ENCODE data around the gene TRDMT1.

The TRDMT1 gene

DNA sequence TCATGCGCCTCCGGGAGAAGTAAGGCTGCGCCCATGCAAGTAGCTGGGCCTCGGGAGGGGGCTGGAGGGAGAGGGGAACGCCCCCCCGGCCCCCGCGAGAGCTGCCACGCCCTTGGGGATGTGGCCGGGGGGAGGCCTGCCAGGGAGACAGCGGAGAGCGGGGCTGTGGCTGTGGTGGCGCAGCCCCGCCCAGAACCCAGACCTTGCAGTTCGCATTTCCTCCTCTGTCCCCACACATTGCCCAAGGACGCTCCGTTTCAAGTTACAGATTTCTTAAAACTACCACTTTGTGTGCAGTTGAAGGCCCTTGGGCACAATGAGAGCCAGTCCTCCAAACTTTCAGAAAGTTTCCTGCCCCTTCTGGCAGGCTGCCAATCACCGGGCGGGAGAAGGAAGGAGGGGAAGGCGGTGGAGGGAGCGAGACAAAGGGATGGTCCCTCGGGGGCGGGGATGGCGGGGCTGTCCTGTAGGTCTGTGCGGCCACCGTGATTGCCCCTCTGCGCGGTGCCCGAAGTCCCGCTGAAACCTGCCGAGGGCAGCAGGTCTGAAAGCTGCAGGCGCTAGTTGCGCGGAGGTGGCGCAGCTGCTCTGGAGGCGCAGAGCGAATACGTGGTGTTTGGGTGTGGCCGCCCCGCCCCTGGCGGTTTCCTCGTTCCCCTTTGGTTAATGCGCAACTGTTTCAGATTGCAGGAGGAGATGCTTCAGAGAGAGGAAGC lies 28.7 kb upstream of the TRDMT1 start:
- DNase-seq, result peak; percentile 78

- DNase-seq, result no peak
These were observed 28.2 kb upstream of the TRDMT1 start for GRCh38 chr10:17229717-17229966.

DNA sequence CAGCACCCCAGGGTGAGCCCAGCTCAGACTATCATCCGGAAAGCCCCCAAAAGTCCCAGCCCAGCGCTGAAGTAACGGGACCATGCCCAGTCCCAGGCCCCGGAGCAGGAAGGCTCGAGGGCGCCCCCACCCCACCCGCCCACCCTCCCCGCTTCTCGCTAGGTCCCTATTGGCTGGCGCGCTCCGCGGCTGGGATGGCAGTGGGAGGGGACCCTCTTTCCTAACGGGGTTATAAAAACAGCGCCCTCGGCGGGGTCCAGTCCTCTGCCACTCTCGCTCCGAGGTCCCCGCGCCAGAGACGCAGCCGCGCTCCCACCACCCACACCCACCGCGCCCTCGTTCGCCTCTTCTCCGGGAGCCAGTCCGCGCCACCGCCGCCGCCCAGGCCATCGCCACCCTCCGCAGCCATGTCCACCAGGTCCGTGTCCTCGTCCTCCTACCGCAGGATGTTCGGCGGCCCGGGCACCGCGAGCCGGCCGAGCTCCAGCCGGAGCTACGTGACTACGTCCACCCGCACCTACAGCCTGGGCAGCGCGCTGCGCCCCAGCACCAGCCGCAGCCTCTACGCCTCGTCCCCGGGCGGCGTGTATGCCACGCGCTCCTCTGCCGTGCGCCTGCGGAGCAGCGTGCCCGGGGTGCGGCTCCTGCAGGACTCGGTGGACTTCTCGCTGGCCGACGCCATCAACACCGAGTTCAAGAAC lies 27.7 kb upstream of the TRDMT1 start:
- DNase-seq, result peak; percentile 7

DNA sequence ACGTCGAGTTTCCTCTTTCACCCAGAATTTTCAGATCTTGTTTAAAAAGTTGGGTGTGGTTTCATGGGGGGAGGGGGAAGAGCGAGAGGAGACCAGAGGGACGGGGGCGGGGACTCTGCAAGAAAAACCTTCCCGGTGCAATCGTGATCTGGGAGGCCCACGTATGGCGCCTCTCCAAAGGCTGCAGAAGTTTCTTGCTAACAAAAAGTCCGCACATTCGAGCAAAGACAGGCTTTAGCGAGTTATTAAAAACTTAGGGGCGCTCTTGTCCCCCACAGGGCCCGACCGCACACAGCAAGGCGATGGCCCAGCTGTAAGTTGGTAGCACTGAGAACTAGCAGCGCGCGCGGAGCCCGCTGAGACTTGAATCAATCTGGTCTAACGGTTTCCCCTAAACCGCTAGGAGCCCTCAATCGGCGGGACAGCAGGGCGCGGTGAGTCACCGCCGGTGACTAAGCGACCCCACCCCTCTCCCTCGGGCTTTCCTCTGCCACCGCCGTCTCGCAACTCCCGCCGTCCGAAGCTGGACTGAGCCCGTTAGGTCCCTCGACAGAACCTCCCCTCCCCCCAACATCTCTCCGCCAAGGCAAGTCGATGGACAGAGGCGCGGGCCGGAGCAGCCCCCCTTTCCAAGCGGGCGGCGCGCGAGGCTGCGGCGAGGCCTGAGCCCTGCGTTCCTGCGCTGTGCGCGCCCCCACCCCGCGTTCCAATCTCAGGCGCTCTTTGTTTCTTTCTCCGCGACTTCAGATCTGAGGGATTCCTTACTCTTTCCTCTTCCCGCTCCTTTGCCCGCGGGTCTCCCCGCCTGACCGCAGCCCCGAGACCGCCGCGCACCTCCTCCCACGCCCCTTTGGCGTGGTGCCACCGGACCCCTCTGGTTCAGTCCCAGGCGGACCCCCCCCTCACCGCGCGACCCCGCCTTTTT lies 26.9 kb upstream of the TRDMT1 start, which contains the start of gene VIM:
TSS of gene VIM (plus strand) at position 151 of the 925 bp plus-strand sequence. CDS start 1,182 bp downstream, outside the sequence.
- peak; percentile 43 for DNase-seq

DNA sequence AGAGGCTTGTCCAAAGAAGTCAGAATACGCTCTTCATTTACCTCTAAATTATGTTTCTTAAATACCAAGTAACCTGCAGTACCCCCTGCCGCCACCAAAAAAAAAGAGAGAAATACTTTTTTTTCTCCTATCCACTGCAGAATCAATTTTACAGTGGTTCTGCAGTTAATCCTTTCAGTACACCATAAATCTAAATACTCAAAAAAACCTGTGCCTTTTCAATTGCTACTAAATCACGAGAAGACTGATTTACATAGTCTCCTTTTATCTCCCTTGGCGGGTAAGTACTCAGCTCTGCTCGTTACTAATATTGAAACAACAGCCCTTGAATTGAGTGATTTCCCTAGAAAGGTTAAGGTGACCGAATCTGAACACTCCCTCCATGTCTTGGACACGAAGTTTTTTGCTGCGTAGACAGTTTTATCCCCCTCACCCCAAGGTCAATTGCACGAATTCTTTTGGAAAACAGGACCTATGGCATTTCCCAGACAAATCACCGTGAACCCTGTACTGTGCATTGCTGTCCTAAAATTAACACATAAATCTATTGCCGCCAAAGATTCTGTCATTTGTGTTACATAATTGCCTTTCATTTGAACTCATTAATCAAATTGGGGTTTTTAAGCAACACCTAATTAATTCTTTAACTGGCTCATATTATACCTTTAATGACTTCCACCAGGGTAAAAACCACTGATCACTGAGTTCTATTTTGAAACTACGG lies 26.1 kb upstream of the TRDMT1 start:
- DNase-seq, result no peak

DNA sequence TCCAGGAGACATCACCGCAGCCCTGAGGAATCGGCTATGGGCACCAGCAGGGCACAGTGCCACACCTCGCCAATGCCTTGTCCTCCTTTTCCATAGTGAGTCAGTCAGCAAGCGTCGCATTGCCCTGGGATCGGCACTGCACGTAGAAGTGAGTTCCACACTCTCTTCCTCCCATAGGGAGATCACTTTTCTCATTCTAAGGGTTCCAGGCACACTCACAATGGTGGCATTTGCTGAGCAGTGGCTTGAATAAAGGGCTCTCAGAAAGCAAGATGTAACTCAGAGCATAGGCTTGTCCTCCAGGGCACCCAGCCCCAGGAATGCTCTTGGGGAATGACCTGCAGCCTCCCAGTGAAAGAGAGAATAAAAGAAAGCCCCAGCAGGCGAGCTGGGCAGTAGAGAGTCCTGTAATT lies 25.4 kb upstream of the TRDMT1 start:
- DNase-seq, result no peak

GRCh38 chr10:17225808-17226207 lies 24.3 kb upstream of the TRDMT1 start:
- no peak for DNase-seq

- no peak for DNase-seq
These were observed 20.9 kb upstream of the TRDMT1 start for GRCh38 chr10:17222329-17222728.

DNA sequence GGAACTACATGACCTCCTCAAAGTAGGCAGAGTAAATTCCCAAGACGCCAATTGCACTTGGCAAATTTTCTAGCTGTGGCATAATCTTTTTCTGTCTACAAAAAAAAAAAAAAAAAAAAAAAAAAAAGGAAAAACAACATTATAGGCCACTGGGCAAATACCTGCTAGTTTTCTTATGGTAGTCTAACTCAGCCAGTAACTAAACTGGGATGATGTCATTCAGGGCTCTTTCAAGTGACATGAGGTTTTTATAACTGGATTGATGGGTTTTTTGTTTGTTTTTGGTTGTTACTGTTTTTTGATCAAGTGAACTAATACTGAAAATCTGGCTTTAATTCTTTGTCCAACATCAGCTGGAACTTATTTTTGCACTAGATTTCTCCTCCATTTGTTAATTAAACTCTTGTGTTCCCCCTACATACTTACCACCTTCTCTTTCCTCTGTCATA lies 19.2 kb upstream of the TRDMT1 start:
- no peak for DNase-seq

DNA sequence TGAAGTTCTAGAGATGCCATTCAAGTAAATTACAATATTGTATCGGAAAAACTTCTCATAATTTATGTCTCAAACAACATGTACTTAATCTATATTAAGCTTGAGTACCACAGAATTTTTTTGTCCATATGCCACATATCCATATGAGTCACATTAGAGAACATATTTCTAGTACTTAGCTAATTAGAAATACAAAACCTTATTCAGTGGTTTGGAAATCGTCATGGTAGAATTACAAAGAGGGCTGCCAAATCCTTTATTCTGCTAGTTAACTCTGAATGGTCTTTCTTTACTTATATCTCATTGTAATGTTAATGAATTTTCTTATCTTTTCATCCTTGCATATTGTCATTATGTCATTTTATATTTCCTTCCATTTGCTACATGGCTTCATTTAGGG lies 17.6 kb upstream of the TRDMT1 start:
- no peak for DNase-seq

DNA sequence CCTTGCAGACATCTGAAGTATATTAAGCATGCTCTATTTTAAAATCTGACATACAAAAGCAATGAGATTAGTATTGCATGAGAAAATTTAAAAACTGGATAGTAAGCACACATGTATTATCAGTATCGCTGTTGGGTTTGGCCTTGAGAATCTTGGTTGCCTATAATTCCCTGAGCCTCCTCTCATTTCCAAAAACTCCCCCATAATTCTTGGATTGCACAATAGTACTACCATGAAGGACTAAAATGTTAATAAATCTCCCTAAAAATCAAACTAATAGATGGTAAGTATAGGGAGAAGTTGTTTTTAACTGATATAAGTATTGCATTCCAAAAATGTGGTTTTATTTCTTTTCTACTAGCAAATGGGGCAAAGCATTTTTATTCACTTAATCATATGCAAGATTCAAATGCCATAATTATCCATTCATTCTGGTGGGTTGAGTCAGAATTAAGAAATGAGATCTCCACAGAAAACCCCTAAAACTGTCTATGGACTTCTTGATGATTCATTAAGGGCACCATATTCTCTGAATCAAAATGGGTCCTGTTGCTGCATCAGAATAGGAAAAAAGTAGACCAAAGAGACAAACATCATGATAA lies 16.3 kb upstream of the TRDMT1 start:
- no peak for DNase-seq

- DNase-seq, result no peak
These were observed 15.5 kb upstream of the TRDMT1 start for GRCh38 chr10:17216901-17217395.

GRCh38 chr10:17216217-17216900 lies 14.9 kb upstream of the TRDMT1 start:
- DNase-seq, result no peak

- no peak for DNase-seq
These were observed 14.3 kb upstream of the TRDMT1 start for GRCh38 chr10:17215782-17216122.

DNA sequence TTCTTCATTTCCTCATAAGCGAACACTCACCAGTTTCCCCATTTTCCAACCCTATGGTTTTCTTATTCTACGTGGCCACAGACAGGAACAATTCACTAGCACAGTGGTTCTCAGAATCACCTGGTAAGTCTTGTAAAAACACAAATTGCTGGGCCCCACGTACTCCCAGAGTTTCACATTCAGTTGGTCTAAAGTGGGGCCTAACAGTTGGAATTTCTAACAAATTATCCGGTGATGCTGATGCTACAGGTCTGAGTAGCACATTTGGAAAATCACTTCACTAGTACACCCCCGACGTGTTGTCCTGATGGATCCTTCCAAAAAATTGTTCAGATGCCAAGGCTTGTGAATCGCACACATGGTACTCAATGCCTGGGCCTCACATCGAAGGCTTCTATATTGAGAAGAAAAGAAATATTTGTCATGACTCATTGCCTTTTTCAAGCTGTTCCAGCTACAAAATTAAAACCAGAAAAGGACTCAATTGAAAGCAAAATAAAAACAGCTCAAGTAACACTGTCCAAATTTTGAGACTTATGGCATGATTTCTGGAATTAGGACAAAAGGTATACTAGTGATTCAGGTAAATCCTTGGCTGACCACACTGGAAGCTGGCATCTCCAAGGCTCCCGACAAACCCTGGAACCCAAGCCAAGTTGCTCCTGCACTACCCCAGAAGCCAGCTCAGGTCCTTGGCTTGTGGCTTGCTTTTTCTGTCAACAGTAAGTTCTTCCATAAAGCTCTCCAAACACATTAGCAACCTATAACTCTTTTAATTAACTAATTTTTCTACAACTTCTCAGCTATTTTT lies 13.7 kb upstream of the TRDMT1 start:
- no peak for DNase-seq

DNA sequence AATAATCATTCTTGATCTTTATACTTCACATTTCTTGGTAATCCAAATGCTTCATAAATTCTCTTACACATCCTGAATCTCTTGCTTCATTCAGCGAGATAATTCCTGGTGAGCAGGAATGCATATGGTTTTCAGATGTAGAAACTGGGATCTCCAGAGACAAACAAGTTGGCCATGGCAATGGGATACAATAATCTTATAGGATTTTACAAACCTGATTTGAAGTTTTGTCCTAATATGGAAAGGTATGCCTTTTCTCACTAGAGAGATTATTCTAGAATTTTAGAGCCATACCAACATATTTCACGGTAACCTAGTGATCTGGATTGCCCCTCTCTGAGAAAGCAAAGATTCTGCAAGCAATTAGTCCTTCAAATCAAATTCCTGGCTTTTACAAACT lies 13.1 kb upstream of the TRDMT1 start:
- DNase-seq, result no peak

GRCh38 chr10:17213646-17214349 lies 12.3 kb upstream of the TRDMT1 start:
- DNase-seq, result no peak

GRCh38 chr10:17212802-17213221 lies 11.3 kb upstream of the TRDMT1 start:
- no peak for DNase-seq

GRCh38 chr10:17210361-17210760 lies 8.9 kb upstream of the TRDMT1 start:
- DNase-seq, result no peak

- no peak for DNase-seq
These were observed 8.4 kb upstream of the TRDMT1 start for GRCh38 chr10:17209881-17210280.

Data from NCI-H82 (cell line).